ENCODE results near the gene GALNT4. TPM values are rescaled to one million over a fixed set of nuclear protein-coding genes. Genes with fewer than 3 reads are reported as not detected.

Gene GALNT4
- total RNA-seq, 1 experiment from 2014 or later, result 70.9 TPM

GRCh38 chr12:89484470-89484869 is 40.1 kb downstream of the GALNT4 start:
- Mint-ChIP-seq H3K27ac (ENCODE audit: unreplicated experiment) (no peak overlapping the region), H3K27me3 (ENCODE audit: unreplicated experiment) (no peaks in the 10 kb centered on the region), H3K36me3 (ENCODE audit: insufficient read depth, unreplicated experiment) (no peaks in the 10 kb centered on the region), H3K4me3 (ENCODE audit: low read depth, unreplicated experiment) (no peak overlapping the region), H3K4me1 (ENCODE audit: low read depth, unreplicated experiment) (peaks cover 13% of the 10 kb centered on the region), H3K9me3 (ENCODE audit: low read depth, unreplicated experiment) (no peaks in the 10 kb centered on the region)
- intact Hi-C loops (cut with micrococcal nuclease; ENCODE audit: unreplicated experiment), result no loop called here
- no peak for DNase-seq
- CTCF ChIA-PET, result no interaction called here
- BruUV-seq (replicated peaks), result no TSS peak
- TF ChIP-seq CTCF (IDR thresholded peaks at IDR 0.05; ENCODE audit: unreplicated experiment), result no peak

- Mint-ChIP-seq H3K4me1 (ENCODE audit: low read depth, unreplicated experiment) (peaks cover 22% of the 10 kb centered on the region), H3K36me3 (ENCODE audit: insufficient read depth, unreplicated experiment) (no peaks in the 10 kb centered on the region), H3K27me3 (ENCODE audit: unreplicated experiment) (no peaks in the 10 kb centered on the region), H3K4me3 (ENCODE audit: low read depth, unreplicated experiment) (no peak overlapping the region), H3K9me3 (ENCODE audit: low read depth, unreplicated experiment) (no peaks in the 10 kb centered on the region), H3K27ac (ENCODE audit: unreplicated experiment) (no peak overlapping the region)
- no peak for DNase-seq
- intact Hi-C loops (cut with micrococcal nuclease; ENCODE audit: unreplicated experiment), result no loop called here
- CTCF ChIA-PET, result no interaction called here
- no peak for TF ChIP-seq CTCF (IDR thresholded peaks at IDR 0.05; ENCODE audit: unreplicated experiment)
- no TSS peak for BruUV-seq (replicated peaks)
These were observed 43.2 kb downstream of the GALNT4 start for GRCh38 chr12:89481213-89481914.

- Mint-ChIP-seq H3K4me3 (ENCODE audit: low read depth, unreplicated experiment) (no peak overlapping the region), H3K27ac (ENCODE audit: unreplicated experiment) (no peak overlapping the region), H3K27me3 (ENCODE audit: unreplicated experiment) (no peaks in the 10 kb centered on the region), H3K9me3 (ENCODE audit: low read depth, unreplicated experiment) (no peaks in the 10 kb centered on the region), H3K4me1 (ENCODE audit: low read depth, unreplicated experiment) (peaks cover 25% of the 10 kb centered on the region), H3K36me3 (ENCODE audit: insufficient read depth, unreplicated experiment) (no peaks in the 10 kb centered on the region)
- TF ChIP-seq CTCF (IDR thresholded peaks at IDR 0.05; ENCODE audit: unreplicated experiment), result no peak
- CTCF ChIA-PET, result no interaction called here
- peak; percentile 17 for DNase-seq
- no TSS peak for BruUV-seq (replicated peaks)
- intact Hi-C loops (cut with micrococcal nuclease; ENCODE audit: unreplicated experiment), result loop anchor here (10.0 kb wide), 1 partner anchor 1365 kb away; no protein-coding TSS in a partner anchor
These were observed 44.6 kb downstream of the GALNT4 start for GRCh38 chr12:89479982-89480381.

- Mint-ChIP-seq H3K27me3 (ENCODE audit: unreplicated experiment) (no peaks in the 10 kb centered on the region), H3K27ac (ENCODE audit: unreplicated experiment) (no peak overlapping the region), H3K9me3 (ENCODE audit: low read depth, unreplicated experiment) (no peaks in the 10 kb centered on the region), H3K36me3 (ENCODE audit: insufficient read depth, unreplicated experiment) (no peaks in the 10 kb centered on the region), H3K4me3 (ENCODE audit: low read depth, unreplicated experiment) (no peak overlapping the region), H3K4me1 (ENCODE audit: low read depth, unreplicated experiment) (peaks cover 22% of the 10 kb centered on the region)
- intact Hi-C loops (cut with micrococcal nuclease; ENCODE audit: unreplicated experiment), result loop anchor here (10.0 kb wide), 1 partner anchor 1363 kb away; no protein-coding TSS in a partner anchor
- no peak for TF ChIP-seq CTCF (IDR thresholded peaks at IDR 0.05; ENCODE audit: unreplicated experiment)
- CTCF ChIA-PET, result interaction anchor here (1.4 kb wide), 1 partner anchor 27 kb away, joined by 3 read pairs; no protein-coding TSS in a partner anchor
- DNase-seq, result no peak
- BruUV-seq (replicated peaks), result no TSS peak
These were observed 46.8 kb downstream of the GALNT4 start for GRCh38 chr12:89477633-89478279.
